Mucosa of rectum (tissue), 2 donors: ENCODE results near the gene GATAD2A.

ENCODE experiments used
- H3K27ac ChIP-seq, 2 donors: one replicate each; pipeline ENCODE4 v1.7.0; 2013; ENCODE audit warnings: inconsistent platforms in 2 of 2, low read depth in 2 of 2, low read length in 2 of 2
- H3K27me3 ChIP-seq, 2 donors: one replicate each; pipeline ENCODE4 v1.7.0; 2013; ENCODE audit warnings: low read length in 2 of 2; ENCODE audit not compliant: control insufficient read depth in 2 of 2, insufficient read depth in 2 of 2
- H3K36me3 ChIP-seq, 2 donors: one replicate each; pipeline ENCODE4 v1.7.0; 2013; ENCODE audit warnings: low read length in 2 of 2; ENCODE audit not compliant: control insufficient read depth in 2 of 2, insufficient read depth in 2 of 2
- H3K4me1 ChIP-seq, 2 donors: one replicate each; pipeline ENCODE4 v1.7.0; 2013; ENCODE audit warnings: low read length in 2 of 2, mild to moderate bottlenecking in 1 of 2; ENCODE audit not compliant: control insufficient read depth in 2 of 2, insufficient read depth in 2 of 2
- H3K4me3 ChIP-seq, 2 donors: one replicate each; pipeline ENCODE4 v1.7.0; 2013; ENCODE audit warnings: low read length in 2 of 2
- H3K9ac ChIP-seq, 2 donors: one replicate each; pipeline ENCODE4 v1.7.0; 2013; ENCODE audit warnings: low read length in 2 of 2, low read depth in 1 of 2, mild to moderate bottlenecking in 1 of 2
- H3K9me3 ChIP-seq, 2 donors: one replicate each; pipeline ENCODE4 v1.7.0; 2013; ENCODE audit warnings: low read length in 2 of 2; ENCODE audit not compliant: control insufficient read depth in 2 of 2
- donor health status: healthy.
- donor health status: Normal muscosa, but diverticular disease.

The GATAD2A gene

GRCh38 chr19:19433666-19434213, 28.3 kb downstream of the GATAD2A start:
- no peak overlapping the region for H3K27ac ChIP-seq
- no peak overlapping the region for H3K4me3 ChIP-seq
- peaks cover 0 to 5% of the 10 kb centered on the region in 2 donors for H3K4me1 ChIP-seq

DNA sequence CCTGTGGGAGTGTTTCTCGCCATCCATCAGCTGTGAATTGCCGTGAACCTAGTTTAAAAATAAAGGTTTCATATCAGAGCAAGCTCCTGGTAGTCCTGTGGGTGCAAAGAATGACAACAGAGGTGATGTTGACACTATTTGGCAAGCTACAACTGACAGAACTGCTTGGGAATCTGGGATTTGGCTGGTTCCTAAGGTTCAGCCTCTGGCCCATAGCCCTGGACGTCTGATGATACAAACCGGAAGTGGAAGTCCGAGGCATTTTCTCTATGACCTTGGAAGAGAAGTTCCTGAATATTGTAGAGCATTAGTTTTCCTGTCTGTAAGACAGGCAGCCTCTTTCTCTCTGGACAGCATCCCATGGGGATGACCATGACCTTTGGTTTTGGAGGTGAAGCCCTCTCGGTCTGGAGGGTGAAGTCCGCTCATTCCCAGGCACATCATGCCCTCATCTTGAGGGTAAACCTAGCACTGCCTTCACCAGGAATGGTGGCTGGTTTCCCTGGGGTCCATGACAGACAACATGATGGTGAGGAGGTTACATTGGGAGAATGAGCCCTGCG, 29.1 kb downstream of the GATAD2A start:
- H3K36me3 ChIP-seq: peaks cover 0 to 7% of the 10 kb centered on the region in 2 donors
- no peak overlapping the region for H3K4me3 ChIP-seq
- H3K27me3 ChIP-seq: no peaks in the 10 kb centered on the region
- no peak overlapping the region for H3K9ac ChIP-seq
- peaks cover 0 to 3% of the 10 kb centered on the region in 2 donors for H3K4me1 ChIP-seq
- no peaks in the 10 kb centered on the region for H3K9me3 ChIP-seq
- no peak overlapping the region for H3K27ac ChIP-seq

More at GRCh38 chr19:19433666-19434213, 28.3 kb downstream of the GATAD2A start:
- Histone ChIP-seq H3K9ac (peak overlapping the region in 1 of 2 donors; percentile 9), H3K27me3 (no peaks in the 10 kb centered on the region), H3K9me3 (no peaks in the 10 kb centered on the region), H3K36me3 (peaks cover 0 to 7% of the 10 kb centered on the region in 2 donors)

- H3K9ac ChIP-seq: no peak overlapping the region
- H3K4me1 ChIP-seq: peaks cover 0 to 3% of the 10 kb centered on the region in 2 donors
- H3K27me3 ChIP-seq: no peaks in the 10 kb centered on the region
- H3K4me3 ChIP-seq: no peak overlapping the region
- H3K9me3 ChIP-seq: no peaks in the 10 kb centered on the region
- peaks cover 2 to 7% of the 10 kb centered on the region in 2 donors for H3K36me3 ChIP-seq
- H3K27ac ChIP-seq: no peak overlapping the region
These were observed 30.7 kb downstream of the GATAD2A start for GRCh38 chr19:19436137-19436691.

DNA sequence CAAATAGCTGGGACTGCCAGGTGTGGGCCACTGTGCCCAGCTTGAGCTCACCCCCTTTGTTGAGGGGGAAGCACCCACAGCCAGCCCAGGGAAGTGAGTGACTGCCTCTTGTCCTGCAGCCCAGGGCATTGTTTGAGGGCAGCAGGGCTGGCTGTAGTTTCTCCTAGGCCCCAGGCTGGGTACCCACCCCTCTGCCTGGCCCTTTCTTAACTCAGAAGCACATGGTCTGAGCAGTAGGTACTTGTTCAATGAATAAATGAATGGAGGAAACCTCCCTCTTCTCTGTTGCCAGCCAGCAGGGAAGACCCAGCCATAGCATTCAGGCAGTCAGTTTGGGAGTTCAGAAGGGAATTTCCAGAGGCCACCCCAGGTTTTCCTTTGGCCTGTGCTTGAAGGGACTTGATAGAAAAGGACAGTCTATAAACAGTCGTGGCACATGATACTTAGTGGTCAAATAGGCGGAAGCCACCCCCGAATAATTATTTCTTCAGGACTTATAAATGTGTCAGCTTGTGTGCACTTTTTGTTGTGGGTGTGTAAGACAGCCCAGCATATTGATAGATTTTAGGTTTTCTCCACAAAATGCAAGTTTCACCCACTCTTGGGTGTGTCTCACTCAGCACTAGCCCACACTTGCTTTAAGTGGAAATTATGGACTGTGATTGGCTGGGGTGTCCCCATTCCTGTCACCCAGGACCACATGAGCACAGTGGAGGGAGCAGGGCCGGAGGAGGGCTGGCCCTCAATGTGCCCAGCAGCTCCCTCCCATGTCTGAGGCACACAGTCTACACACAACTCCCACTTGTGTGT, 33.1 kb downstream of the GATAD2A start:
- H3K27me3 ChIP-seq: no peaks in the 10 kb centered on the region
- no peak overlapping the region for H3K9ac ChIP-seq
- H3K27ac ChIP-seq: no peak overlapping the region
- H3K4me1 ChIP-seq: peaks cover 0 to 3% of the 10 kb centered on the region in 2 donors
- H3K36me3 ChIP-seq: peaks cover 2 to 7% of the 10 kb centered on the region in 2 donors
- H3K4me3 ChIP-seq: no peak overlapping the region
- H3K9me3 ChIP-seq: no peaks in the 10 kb centered on the region

DNA sequence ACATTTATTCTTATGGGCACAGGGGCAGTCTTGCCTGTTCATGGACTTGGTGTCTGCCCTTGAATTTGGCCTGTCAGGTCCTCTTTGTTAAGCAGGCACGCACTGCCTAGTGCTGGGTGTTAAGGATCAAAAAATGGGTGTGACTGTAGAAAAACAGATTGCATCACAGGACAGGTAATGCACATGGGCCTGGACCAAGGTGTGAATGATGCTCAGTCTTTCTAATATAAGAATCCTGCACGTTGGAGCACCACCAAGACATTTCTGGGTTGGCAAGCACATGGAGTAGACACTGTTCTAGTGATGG, 33.7 kb downstream of the GATAD2A start:
- no peaks in the 10 kb centered on the region for H3K27me3 ChIP-seq
- no peaks in the 10 kb centered on the region for H3K9me3 ChIP-seq
- no peak overlapping the region for H3K4me3 ChIP-seq
- no peak overlapping the region for H3K9ac ChIP-seq
- H3K27ac ChIP-seq: no peak overlapping the region
- H3K4me1 ChIP-seq: peaks cover 0 to 4% of the 10 kb centered on the region in 2 donors
- H3K36me3 ChIP-seq: peaks cover 2 to 7% of the 10 kb centered on the region in 2 donors

DNA sequence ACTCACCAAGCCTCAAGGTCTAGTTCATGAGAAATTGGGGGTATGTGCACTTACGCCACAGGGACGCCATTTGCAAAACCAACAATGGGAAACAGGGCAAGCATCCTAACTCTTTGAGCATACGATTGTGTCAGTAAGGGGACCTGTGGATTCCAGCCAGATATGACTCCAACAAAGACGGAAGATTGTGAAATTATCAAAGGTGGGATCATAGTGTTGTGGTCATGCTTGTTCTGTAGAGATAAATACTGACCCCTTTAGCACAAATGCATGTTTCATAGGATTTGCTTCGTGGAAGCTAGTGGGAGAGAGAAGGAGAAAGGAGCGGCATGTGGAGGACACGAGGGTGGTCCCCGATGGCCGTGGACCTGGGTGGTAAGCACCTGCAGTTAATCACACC, 37.8 kb downstream of the GATAD2A start:
- Histone ChIP-seq H3K4me1 (peaks cover 15 to 21% of the 10 kb centered on the region in 2 donors), H3K9ac (no peak overlapping the region), H3K36me3 (peaks cover under 1 to 2% of the 10 kb centered on the region in 2 donors), H3K9me3 (no peaks in the 10 kb centered on the region), H3K27me3 (no peaks in the 10 kb centered on the region), H3K4me3 (no peak overlapping the region), H3K27ac (no peak overlapping the region)

DNA sequence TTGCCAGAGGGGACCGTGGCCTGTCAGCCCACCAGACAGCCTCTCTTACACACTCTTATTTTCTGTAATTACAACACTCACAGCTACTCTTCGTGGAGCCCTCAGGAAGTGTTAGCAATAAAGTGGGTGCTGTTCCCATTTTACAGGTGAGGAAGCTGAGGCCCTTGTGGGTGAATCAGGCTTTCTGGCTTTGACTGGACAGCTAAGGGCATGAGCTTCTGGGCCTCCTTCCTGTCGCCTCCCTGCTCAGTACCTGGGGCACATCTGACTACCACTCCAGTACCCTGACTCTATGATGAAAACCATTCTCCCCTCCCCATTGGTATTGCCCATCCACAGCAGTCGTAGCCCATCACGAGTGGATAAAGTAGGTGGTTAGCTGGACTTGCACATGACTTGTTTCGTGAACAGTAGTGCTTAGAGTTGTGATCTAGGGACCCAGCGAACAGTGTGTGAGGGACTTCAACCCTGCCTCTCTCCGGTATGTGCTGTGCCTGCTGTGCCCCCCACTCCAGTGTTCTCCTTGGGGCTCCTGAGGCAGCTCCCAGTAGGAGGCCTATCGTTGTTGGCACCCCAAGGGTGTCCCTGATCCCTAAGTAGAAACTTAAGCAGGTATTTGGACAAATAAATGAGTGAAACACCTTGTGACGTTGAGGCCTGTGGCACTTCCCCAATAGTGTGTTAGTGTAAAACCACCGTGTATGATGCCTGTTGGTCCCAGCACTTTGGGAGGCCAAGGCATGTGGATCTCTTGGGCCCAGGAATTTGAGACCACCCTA, 38.6 kb downstream of the GATAD2A start:
- H3K9me3 ChIP-seq: no peaks in the 10 kb centered on the region
- no peaks in the 10 kb centered on the region for H3K27me3 ChIP-seq
- no peak overlapping the region for H3K4me3 ChIP-seq
- peak overlapping the region; percentile 11 to 28 for H3K27ac ChIP-seq
- peaks cover 15 to 21% of the 10 kb centered on the region in 2 donors for H3K4me1 ChIP-seq
- no peak overlapping the region for H3K9ac ChIP-seq
- H3K36me3 ChIP-seq: peaks cover 0 to 2% of the 10 kb centered on the region in 2 donors

DNA sequence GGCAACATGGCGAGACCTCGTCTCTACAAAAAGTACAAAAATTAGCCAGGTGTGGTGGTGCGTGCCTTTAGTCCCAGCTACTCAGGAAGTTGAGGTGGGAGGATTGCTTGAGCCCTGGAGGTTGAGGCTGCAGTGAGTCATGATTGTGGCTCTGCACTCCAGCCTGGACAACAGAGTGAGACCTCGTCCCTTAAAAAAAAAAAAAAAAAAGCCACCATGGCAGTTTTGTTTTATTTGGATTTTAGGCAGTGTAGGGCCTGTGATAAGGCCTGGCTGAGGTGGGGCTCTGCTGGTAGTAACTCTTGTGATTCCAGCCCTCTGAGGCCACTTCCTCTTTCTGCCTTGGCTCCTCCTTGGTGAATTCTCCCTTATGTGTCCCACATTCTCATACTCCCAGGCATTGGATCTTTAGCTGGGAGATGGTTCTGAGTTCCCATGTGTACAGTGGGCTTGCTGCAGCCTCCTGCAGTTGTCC, 39.2 kb downstream of the GATAD2A start:
- no peaks in the 10 kb centered on the region for H3K9me3 ChIP-seq
- H3K9ac ChIP-seq: no peak overlapping the region
- H3K36me3 ChIP-seq: peaks cover 0 to under 1% of the 10 kb centered on the region in 2 donors
- peaks cover 15 to 21% of the 10 kb centered on the region in 2 donors for H3K4me1 ChIP-seq
- no peaks in the 10 kb centered on the region for H3K27me3 ChIP-seq
- no peak overlapping the region for H3K4me3 ChIP-seq
- peak overlapping the region; percentile 11 to 28 for H3K27ac ChIP-seq

DNA sequence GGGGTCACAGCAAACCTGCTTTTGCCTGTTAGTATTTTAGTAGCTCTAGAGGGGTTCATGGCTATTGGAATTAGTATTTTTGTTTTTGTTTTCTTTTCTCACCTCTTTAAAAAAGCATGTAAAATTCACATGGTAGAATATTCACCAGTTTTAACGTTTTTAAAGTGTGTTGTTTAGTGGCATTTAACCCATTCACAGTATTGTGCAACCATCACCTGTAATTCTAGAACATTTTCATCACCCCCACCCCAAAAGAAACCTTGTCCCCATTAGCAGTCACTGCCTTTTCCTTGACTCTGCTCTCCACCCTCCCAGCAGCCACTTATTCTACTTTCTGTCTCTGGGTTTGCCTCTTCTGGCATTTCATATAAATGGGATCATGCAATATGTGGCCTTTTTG, 39.8 kb downstream of the GATAD2A start:
- H3K36me3 ChIP-seq: no peaks in the 10 kb centered on the region
- H3K9ac ChIP-seq: no peak overlapping the region
- no peak overlapping the region for H3K27ac ChIP-seq
- no peaks in the 10 kb centered on the region for H3K9me3 ChIP-seq
- H3K4me3 ChIP-seq: no peak overlapping the region
- H3K4me1 ChIP-seq: peaks cover 15 to 21% of the 10 kb centered on the region in 2 donors
- H3K27me3 ChIP-seq: no peaks in the 10 kb centered on the region
